ENCODE data around the gene RNF41. TPM values are rescaled to one million over a fixed set of nuclear protein-coding genes. Genes with fewer than 3 reads are reported as not detected.

Gene RNF41
- total RNA-seq, 1 donor from 2014 or later, result 86.0 TPM

DNA sequence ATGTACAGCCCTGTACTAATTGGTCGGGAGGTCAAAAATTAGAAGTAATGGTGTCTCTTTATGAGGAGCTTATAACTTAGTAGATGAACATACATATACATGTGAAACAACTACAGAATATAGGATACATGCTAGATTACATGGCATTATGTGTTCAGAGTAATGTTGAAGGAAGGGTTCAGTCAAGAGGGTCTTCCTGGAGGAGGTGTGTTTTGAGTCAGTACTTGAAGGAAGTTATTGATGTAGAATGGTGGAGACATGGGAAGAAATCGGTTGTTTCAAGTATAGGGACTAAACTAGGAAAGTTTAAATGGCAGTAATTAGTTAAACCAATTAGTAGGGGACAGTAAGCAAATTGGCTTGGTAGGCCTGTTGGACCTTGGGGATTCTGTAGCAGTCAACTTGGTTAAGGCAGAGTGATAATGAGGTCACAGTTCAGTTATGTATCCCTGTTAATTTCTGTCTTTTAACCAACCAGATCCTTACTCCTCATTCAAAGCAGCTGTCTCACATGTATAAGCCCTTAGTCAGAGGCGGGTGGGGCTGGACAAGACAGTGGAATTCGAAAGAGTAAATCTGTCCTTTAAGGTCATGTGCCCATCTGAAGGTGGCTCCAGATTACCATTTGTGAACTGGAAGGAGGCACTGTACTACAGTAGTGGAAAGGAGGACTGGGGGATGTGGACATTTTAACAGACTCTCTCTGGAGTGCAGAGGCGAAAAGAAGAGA lies 39.9 kb upstream of the RNF41 start:
- DNase-seq (no peak), ATAC-seq (ENCODE audit: low read depth) (no peak)
- peaks cover 2% of the 10 kb centered on the region for H3K36me3 Mint-ChIP-seq (ENCODE audit: low read depth)
- TF ChIP-seq, protein P1, sequence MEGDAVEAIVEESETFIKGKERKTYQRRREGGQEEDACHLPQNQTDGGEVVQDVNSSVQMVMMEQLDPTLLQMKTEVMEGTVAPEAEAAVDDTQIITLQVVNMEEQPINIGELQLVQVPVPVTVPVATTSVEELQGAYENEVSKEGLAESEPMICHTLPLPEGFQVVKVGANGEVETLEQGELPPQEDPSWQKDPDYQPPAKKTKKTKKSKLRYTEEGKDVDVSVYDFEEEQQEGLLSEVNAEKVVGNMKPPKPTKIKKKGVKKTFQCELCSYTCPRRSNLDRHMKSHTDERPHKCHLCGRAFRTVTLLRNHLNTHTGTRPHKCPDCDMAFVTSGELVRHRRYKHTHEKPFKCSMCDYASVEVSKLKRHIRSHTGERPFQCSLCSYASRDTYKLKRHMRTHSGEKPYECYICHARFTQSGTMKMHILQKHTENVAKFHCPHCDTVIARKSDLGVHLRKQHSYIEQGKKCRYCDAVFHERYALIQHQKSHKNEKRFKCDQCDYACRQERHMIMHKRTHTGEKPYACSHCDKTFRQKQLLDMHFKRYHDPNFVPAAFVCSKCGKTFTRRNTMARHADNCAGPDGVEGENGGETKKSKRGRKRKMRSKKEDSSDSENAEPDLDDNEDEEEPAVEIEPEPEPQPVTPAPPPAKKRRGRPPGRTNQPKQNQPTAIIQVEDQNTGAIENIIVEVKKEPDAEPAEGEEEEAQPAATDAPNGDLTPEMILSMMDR (IDR thresholded peaks at IDR 0.05), result no peak
- intact Hi-C loops (cut with micrococcal nuclease), result no loop called here
- ChIA-PET POLR2A (no interaction called here), CTCF (no interaction called here)
- no peaks in the 10 kb centered on the region for H3K9me3 Mint-ChIP-seq
- peaks cover 23% of the 10 kb centered on the region for H3K4me1 Mint-ChIP-seq
- no peak overlapping the region for H3K4me3 Mint-ChIP-seq
- no peaks in the 10 kb centered on the region for H3K27me3 Mint-ChIP-seq
- no peak overlapping the region for H3K27ac Mint-ChIP-seq

DNA sequence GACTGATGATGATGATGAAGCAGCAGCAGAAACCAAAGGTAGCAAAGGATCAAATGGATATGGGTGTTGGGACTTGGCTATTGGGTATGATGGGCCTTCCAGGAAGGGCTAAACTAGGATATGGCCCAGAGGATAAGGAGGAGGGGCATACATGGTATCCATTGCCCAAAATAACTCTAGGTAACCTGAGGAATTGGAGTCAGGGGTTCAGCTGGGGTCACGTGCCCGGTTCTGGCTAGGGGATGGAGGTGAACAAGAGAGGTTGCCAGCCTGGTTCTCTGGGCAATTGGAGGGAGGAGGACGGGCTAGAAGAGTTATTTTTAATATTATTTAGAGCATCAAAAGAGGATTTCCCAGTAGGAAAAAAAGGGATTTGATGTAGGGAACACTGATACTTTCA lies 39.2 kb upstream of the RNF41 start:
- POLR2A ChIA-PET, result no interaction called here
- ATAC-seq (ENCODE audit: low read depth) (no peak), DNase-seq (no peak)
- Mint-ChIP-seq H3K4me1 (peaks cover 23% of the 10 kb centered on the region), H3K36me3 (ENCODE audit: low read depth) (peaks cover 5% of the 10 kb centered on the region), H3K27me3 (no peaks in the 10 kb centered on the region), H3K4me3 (no peak overlapping the region), H3K9me3 (no peaks in the 10 kb centered on the region), H3K27ac (no peak overlapping the region)
- CTCF ChIA-PET, result interaction anchor here (1.0 kb wide), 1 partner anchor 71 kb away, joined by 3 read pairs; the partner anchor contains the start of gene SMARCC2
- TF ChIP-seq, protein P1 (IDR thresholded peaks at IDR 0.05), result no peak
- intact Hi-C loops (cut with micrococcal nuclease), result no loop called here

DNA sequence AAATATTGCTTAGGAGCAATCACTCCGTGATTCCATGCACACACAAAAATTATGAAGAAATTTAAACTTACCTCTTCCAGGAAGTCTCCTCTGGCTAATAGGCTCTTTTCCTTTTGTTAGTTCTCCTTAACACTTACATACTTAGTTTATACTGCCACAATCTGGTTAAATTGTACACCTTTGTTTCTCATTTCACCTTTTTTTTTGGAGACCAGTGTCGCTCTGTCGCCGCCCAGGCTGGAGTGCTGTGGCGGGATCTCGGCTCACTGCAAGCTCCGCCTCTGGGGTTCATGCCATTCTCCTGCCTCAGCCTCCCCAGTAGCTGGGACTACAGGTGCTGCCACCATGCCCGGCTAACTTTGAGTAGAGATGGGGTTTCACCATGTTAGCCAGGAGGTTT lies 38.7 kb upstream of the RNF41 start:
- no peaks in the 10 kb centered on the region for H3K27me3 Mint-ChIP-seq
- no peak overlapping the region for H3K27ac Mint-ChIP-seq
- no peak overlapping the region for H3K4me3 Mint-ChIP-seq
- ATAC-seq (ENCODE audit: low read depth), result no peak
- no peak for DNase-seq
- intact Hi-C loops (cut with micrococcal nuclease), result no loop called here
- peaks cover 9% of the 10 kb centered on the region for H3K36me3 Mint-ChIP-seq (ENCODE audit: low read depth)
- POLR2A ChIA-PET, result no interaction called here
- H3K9me3 Mint-ChIP-seq, result no peaks in the 10 kb centered on the region
- CTCF ChIA-PET, result interaction anchor here (1.0 kb wide), 1 partner anchor 71 kb away, joined by 3 read pairs; the partner anchor contains the start of gene SMARCC2
- TF ChIP-seq, protein P1 (IDR thresholded peaks at IDR 0.05), result no peak
- peaks cover 21% of the 10 kb centered on the region for H3K4me1 Mint-ChIP-seq

DNA sequence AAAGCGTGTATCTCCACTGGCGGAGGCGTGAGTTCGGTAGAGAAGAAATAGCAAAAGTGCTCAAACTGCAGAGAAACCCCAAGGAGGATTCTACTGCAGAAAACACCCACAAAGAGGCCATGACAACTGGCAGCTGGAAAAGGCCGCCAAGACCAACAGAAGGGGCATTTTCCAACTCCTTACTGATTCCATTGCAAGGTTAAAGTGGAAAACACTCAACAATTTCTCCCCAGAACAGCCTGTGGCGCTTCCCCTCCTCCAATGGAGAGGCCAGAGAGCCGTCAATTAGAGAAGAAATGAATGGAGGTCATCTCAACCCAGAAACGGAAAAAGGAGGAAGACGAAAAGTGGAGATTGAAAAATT lies 37.1 kb upstream of the RNF41 start:
- TF ChIP-seq, protein P1 (IDR thresholded peaks at IDR 0.05), result no peak
- no peaks in the 10 kb centered on the region for H3K9me3 Mint-ChIP-seq
- no peak for ATAC-seq (ENCODE audit: low read depth)
- no peaks in the 10 kb centered on the region for H3K27me3 Mint-ChIP-seq
- POLR2A ChIA-PET, result interaction anchor here (0.6 to 2.9 kb wide), 10 partner anchors 8 to 205 kb away, joined by 3 to 22 read pairs (median 4); partner anchors contain the start of genes CNPY2, COQ10A, PAN2 and RNF41
- no peak for DNase-seq
- CTCF ChIA-PET, result interaction anchor here (1.1 to 2.1 kb wide), 9 partner anchors 8 to 213 kb away, joined by 3 to 14 read pairs (median 8); partner anchors contain the start of genes COQ10A, RNF41 and ZC3H10
- H3K4me1 Mint-ChIP-seq, result peaks cover 21% of the 10 kb centered on the region
- H3K4me3 Mint-ChIP-seq, result peak overlapping the region; percentile 91
- peaks cover 24% of the 10 kb centered on the region for H3K36me3 Mint-ChIP-seq (ENCODE audit: low read depth)
- intact Hi-C loops (cut with micrococcal nuclease), result loop anchor here (1.0 to 2.0 kb wide), 9 partner anchors 8 to 520 kb away; partner anchors contain the start of genes CS and NABP2
- H3K27ac Mint-ChIP-seq, result peak overlapping the region; percentile 77

All from activated B cell treated with CpG ODN at 0.5 μM for 24 hours (primary cell).